ENCODE results near the gene FGD5. TPM values are rescaled to one million over a fixed set of nuclear protein-coding genes. Genes with fewer than 3 reads are reported as not detected.
A peak's percentile ranks its signal among the peaks of the same experiment; 100 is the strongest.

Gene FGD5
- total RNA-seq (2014; rRNA removed; shearing (Covaris generic); ENCODE audit: low replicate concordance): 0.40 TPM in 1 of 2 replicates, not detected in the other

GRCh38 chr3:14818804-14819500 is at the start of gene FGD5:
Gene FGD5, plus strand, starts transcription at chr3:14818962. Its CDS starts 110 bp downstream, at chr3:14819072.
- H3K36me3 ChIP-seq: no peaks in the 10 kb centered on the region
- no peak for DNase-seq
- H3K27me3 ChIP-seq: no peaks in the 10 kb centered on the region
- H3K9me3 ChIP-seq: no peaks in the 10 kb centered on the region
- H3K4me3 ChIP-seq: no peak within 1 kb of the TSS

GRCh38 chr3:14769544-14770325 is 49.0 kb upstream of the FGD5 start:
- Histone ChIP-seq H3K4me3 (no peak overlapping the region), H3K36me3 (no peaks in the 10 kb centered on the region), H3K9me3 (no peaks in the 10 kb centered on the region), H3K27me3 (no peaks in the 10 kb centered on the region)
- DNase-seq: no peak

- H3K36me3 ChIP-seq: no peaks in the 10 kb centered on the region
- no peaks in the 10 kb centered on the region for H3K9me3 ChIP-seq
- no peak for DNase-seq
- H3K27me3 ChIP-seq: no peaks in the 10 kb centered on the region
- no peak overlapping the region for H3K4me3 ChIP-seq
These were observed 48.2 kb upstream of the FGD5 start for GRCh38 chr3:14770591-14770990.

GRCh38 chr3:14771593-14772497 is 46.9 kb upstream of the FGD5 start:
- Histone ChIP-seq H3K27me3 (no peaks in the 10 kb centered on the region), H3K4me3 (no peak overlapping the region), H3K36me3 (no peaks in the 10 kb centered on the region), H3K9me3 (no peaks in the 10 kb centered on the region)
- DNase-seq: no peak

GRCh38 chr3:14772533-14773138 is 46.1 kb upstream of the FGD5 start:
- no peaks in the 10 kb centered on the region for H3K36me3 ChIP-seq
- no peak overlapping the region for H3K4me3 ChIP-seq
- H3K9me3 ChIP-seq: no peaks in the 10 kb centered on the region
- DNase-seq: no peak
- H3K27me3 ChIP-seq: no peaks in the 10 kb centered on the region

GRCh38 chr3:14773281-14773680 is 45.5 kb upstream of the FGD5 start:
- no peak for DNase-seq
- H3K9me3 ChIP-seq: no peaks in the 10 kb centered on the region
- H3K4me3 ChIP-seq: no peak overlapping the region
- no peaks in the 10 kb centered on the region for H3K36me3 ChIP-seq
- no peaks in the 10 kb centered on the region for H3K27me3 ChIP-seq

DNA sequence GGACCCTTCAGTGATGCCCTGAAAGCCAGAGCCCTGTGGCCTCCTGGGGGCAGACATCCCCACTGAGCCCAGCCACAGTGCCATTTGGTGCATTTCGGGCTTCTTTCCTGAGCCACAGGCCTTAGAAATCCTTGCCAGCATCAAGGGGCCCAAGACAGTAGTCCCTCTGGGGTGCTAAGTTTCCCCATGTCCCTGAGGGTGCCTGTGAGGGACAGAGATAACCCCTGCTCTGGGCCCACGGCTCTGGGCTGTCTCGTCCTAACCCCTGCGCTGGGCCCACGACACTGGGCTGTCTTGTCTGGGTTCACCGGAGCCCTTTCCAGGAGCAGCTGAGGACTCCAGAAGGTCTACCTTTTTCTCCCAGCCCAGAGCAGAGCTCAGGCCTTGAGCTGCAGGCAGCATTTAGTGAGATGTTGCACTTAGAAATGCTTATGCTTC is 45.1 kb upstream of the FGD5 start:
- no peak overlapping the region for H3K4me3 ChIP-seq
- DNase-seq: no peak
- no peaks in the 10 kb centered on the region for H3K36me3 ChIP-seq
- no peaks in the 10 kb centered on the region for H3K27me3 ChIP-seq
- no peaks in the 10 kb centered on the region for H3K9me3 ChIP-seq

- Histone ChIP-seq H3K4me3 (no peak overlapping the region), H3K27me3 (no peaks in the 10 kb centered on the region), H3K9me3 (no peaks in the 10 kb centered on the region), H3K36me3 (no peaks in the 10 kb centered on the region)
- DNase-seq: no peak
These were observed 44.3 kb upstream of the FGD5 start for GRCh38 chr3:14774431-14774830.

- no peaks in the 10 kb centered on the region for H3K36me3 ChIP-seq
- no peak overlapping the region for H3K4me3 ChIP-seq
- H3K9me3 ChIP-seq: no peaks in the 10 kb centered on the region
- no peaks in the 10 kb centered on the region for H3K27me3 ChIP-seq
- DNase-seq: no peak
These were observed 43.8 kb upstream of the FGD5 start for GRCh38 chr3:14775011-14775410.

DNA sequence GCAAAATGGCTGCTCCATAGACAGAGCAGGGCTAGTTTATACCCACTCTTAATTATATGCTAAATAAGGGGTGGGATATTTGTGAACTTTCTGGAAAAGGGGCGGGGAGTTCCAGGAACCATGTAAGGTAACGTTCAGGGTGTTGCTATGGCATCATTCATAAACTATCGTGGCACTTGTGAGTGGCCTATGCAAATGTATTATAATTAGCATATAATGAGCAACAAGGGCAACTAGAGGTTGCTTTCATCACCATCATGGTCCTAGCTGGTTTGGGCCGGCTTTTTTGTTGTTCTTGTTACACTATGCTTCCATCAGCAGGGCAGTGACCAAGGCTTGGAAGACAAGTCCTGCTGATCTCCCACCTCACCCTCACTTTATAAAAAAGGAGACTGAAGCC is 43.2 kb upstream of the FGD5 start:
- H3K4me3 ChIP-seq: no peak overlapping the region
- no peaks in the 10 kb centered on the region for H3K36me3 ChIP-seq
- H3K27me3 ChIP-seq: no peaks in the 10 kb centered on the region
- no peak for DNase-seq
- H3K9me3 ChIP-seq: no peaks in the 10 kb centered on the region

DNA sequence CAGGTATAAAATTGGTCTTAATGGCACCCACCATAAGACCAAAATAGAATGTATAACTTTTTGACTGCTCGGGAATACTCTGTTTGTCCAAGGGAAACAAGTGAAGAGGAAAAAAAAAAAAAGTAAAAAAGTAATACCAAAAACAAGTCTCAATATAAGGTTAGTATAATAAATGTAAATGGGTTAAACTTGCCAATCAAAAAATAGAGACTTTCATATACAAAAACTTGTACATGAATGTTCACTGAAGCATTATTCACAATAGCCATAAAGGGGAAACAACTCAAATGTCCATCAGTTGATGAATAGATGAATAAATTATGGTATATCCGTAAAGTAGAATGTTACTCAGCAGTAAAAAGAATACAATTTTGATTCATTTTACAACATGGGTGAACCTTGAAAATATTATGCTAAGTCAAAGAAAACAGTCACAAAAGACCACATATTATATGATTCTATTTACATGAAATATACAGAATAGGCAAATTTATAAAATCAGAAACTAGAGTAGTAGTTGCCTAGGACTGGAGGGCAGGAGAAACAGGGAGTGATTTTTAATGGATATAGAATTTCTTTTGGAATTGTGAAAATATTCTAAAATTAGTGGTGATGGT is 39.6 kb upstream of the FGD5 start:
- DNase-seq: no peak
- Histone ChIP-seq H3K36me3 (no peaks in the 10 kb centered on the region), H3K27me3 (no peaks in the 10 kb centered on the region), H3K9me3 (no peaks in the 10 kb centered on the region), H3K4me3 (no peak overlapping the region)

- H3K27me3 ChIP-seq: no peaks in the 10 kb centered on the region
- no peaks in the 10 kb centered on the region for H3K36me3 ChIP-seq
- H3K9me3 ChIP-seq: no peaks in the 10 kb centered on the region
- H3K4me3 ChIP-seq: no peak overlapping the region
- peak; percentile 22 for DNase-seq
These were observed 37.7 kb upstream of the FGD5 start for GRCh38 chr3:14780927-14781507.

DNA sequence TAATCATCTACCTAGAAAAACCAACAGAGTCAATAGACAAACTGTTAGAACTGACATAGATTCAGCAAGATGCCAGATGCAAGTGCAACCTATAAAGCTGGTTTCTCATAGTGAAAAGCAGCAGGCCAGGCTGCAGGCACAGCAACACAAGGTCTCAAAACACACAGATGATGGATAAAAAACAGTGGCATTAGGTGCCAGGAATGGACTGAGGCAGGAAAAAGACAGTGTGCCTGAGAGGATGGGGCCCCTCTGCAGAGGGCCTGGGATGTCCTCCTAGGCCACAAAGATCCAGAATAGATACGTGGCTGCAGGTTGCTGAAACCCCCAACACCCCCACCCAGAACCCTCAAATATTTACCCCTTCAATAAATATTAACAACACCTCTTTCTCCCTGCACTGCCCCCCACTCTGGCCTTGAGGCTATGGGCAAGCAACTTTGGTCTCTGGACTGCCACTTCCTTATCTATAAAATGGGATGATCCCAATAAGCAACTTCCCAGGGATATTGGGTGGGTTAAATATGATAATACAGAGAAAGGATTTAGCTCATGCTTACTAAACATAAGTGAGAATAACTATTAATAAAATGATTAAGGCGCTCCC is 35.2 kb upstream of the FGD5 start:
- no peak overlapping the region for H3K4me3 ChIP-seq
- H3K27me3 ChIP-seq: no peaks in the 10 kb centered on the region
- no peaks in the 10 kb centered on the region for H3K36me3 ChIP-seq
- no peaks in the 10 kb centered on the region for H3K9me3 ChIP-seq
- no peak for DNase-seq

DNA sequence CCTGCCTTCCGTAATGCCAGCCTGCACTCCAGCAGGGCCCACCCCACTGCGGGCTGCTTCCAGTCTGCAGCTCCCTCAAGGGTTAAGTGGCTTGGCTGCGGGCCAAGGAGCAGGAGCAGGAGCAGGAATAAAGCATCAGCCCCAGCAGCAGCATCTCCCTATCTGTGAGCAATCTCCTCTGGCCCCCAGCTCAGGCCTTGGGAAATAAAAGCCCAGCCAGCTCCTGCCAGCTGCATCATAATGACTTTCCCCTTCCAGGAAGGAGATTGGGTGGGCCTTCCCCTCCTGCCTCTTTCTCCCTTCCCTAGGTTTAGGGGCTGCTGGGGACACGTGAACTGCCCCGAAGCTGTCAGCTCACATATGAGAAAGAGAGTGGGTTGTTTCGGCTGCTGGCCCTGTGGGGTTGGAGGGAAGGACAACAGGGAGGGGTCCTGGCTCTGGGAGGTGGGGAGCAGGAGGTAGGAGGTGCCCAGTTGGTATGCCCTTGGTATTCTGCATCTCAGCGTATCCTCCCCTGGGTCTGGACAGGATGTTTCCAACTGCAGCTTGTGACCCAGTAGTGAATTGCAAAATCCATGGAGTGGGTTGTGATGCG is 34.6 kb upstream of the FGD5 start:
- Histone ChIP-seq H3K4me3 (no peak overlapping the region), H3K36me3 (no peaks in the 10 kb centered on the region), H3K9me3 (no peaks in the 10 kb centered on the region), H3K27me3 (no peaks in the 10 kb centered on the region)
- DNase-seq: no peak
